Hindlimb muscle (tissue), 1 donor: Measurements from ENCODE around the gene RAMP1. TPM values are rescaled to one million over a fixed set of nuclear protein-coding genes. Genes with fewer than 3 reads are reported as not detected.

Source experiments
- DNase-seq: peaks from one replicate; pipeline ENCODE4 v3.0.0-alpha.2; 2013
- polyA plus RNA-seq: library from polyadenylated mRNA; unstranded; fragments of 120-200 nt; gene quantifications from one replicate; pipeline ENCODE4 v1.2.1, GENCODE V29; 2013; ENCODE audit not compliant: insufficient read length

RAMP1 gene
- polyA plus RNA-seq, 1 donor: 55.1 TPM

DNA sequence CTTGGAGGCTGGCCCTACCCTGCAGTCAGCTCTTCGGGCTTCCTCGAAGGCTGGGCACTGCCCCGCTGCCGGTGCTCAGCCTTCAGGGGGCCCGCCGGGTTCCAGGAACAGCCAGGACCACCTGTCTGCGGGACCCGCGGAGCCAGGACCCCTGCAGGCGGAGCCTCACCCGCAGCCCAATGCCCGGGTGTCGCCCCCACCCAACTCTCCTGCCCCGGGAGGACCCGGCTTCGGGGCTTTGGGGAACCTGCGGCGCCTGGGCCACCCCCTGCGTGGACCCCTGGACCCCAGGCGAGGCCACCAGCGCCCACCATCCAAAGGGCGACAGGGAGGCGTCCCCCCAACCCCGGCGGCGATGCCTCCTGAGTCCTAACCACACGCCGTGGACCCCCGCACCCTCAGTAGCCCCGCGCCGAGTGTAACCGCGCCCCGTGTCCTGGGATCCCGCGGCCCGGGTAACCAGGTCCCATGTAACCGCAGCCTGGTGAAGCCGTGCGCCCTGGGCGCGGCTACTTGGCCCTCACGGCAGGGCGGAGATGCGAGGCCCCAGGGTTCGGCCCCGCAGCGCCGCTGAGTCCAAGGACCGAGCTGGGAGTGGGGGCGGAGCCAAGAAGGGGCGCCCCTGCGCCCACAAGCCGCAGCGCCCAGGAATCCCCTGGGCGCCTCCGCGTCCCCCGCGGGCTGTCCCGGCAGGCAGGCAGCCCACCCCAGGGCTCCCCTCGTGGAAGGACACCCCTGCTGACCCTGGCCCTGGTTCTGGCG lies 96.4 kb downstream of the RAMP1 start:
- DNase-seq: no peak

DNA sequence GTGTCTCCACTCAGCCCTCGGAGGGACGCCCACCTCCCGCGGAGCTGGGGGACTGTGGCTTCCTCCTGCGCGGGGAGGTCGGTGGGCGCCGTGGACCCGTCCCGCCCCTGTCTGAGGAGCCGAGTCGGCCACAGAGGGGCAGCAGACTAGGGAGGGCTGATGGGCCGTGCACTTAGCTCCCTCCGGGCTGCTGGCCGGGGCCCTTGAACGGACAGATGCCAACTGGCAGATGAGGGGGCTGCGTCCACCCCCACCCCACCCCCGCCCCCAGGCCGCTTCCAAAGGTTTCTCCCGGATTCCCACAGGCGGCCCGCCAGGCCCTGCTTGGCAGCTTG lies 96.9 kb downstream of the RAMP1 start:
- DNase-seq: no peak

DNA sequence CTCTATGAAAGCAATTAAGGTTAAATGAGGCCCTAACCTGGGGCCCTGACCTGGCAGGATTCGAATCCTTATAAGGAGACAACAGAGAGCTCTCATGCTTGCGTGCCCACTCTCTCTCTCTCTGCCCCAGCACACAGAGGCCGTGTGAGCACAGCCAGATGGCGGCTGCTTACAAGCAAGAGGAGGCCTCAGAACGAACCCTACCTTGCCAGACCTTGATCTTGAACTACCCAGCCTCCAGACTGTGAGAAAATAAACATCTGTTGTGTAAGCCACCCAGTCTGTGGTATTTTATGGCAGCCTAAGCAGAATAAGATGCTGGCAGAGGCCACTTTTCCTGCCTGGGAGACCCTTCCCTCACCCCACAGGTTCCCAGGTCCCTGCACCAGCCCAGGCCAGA lies 102.2 kb downstream of the RAMP1 start:
- DNase-seq: no peak

Other genes with a start within 250 kb of the RAMP1 start
- gene LRRFIP1, start 232.0 kb upstream of the RAMP1 start, polyA plus RNA-seq: 184 TPM
- 0.93 TPM for gene RBM44, start 60.8 kb upstream of the RAMP1 start, polyA plus RNA-seq
- gene UBE2F, start 107.4 kb downstream of the RAMP1 start, polyA plus RNA-seq: 40.9 TPM
- gene SCLY, start 201.4 kb downstream of the RAMP1 start, polyA plus RNA-seq: 11.3 TPM
- 1.2 TPM for gene ESPNL, start 240.7 kb downstream of the RAMP1 start, polyA plus RNA-seq